Esophagus muscularis mucosa (tissue), 4 donors: ENCODE measurements around the gene IL36RN. TPM values are rescaled to one million over a fixed set of nuclear protein-coding genes. Genes with fewer than 3 reads are reported as not detected.

ENCODE experiments used
- DNase-seq: peaks from one replicate; pipeline ENCODE4 v3.0.0-alpha.2; 2017; ENCODE audit errors: extremely low spot score
- H3K27ac ChIP-seq, 4 donors: fragments of 200-600 bp; sonication (generic); replicated peaks in 1 of 4; 1 replicate in 3 of 4; 2 replicates in 1 of 4; pipeline ENCODE4 v1.5.1; 2016 to 2019; ENCODE audit warnings: mild to moderate bottlenecking in 1 of 4
- H3K27me3 ChIP-seq, 4 donors: fragments of 200-600 bp; sonication (generic); one replicate each; pipeline versions ENCODE4 v1.5.1 to v1.6.0; 2016 to 2019
- H3K36me3 ChIP-seq, 4 donors: fragments of 200-600 bp; sonication (generic); one replicate each; pipeline ENCODE4 v1.5.1; 2016 to 2019
- H3K4me1 ChIP-seq, 4 donors: fragments of 200-600 bp; sonication (generic); one replicate each; pipeline ENCODE4 v1.5.1; 2016 to 2019
- H3K4me3 ChIP-seq, 4 donors: fragments of 200-600 bp; sonication (generic); 1 replicate in 2 of 4; 2 replicates in 2 of 4; pipeline ENCODE4 v1.5.1; 2016 to 2019; ENCODE audit warnings: mild to moderate bottlenecking in 4 of 4, moderate library complexity in 1 of 4
- H3K9me3 ChIP-seq, 4 donors: fragments of 200-600 bp; sonication (generic); 1 replicate in 3 of 4; 2 replicates in 1 of 4; pipeline ENCODE4 v1.5.1; 2016 to 2019
- CTCF ChIP-seq, 3 experiments: fragments of 200-600 bp in 2 of 3; fragments of 450-650 bp in 1 of 3; sonication (generic) in 2 of 3; IDR thresholded peaks; one replicate each; pipeline ENCODE4 v1.5.1; 2017 to 2019; ENCODE audit warnings: antibody characterized with exemption in 3 of 3, mild to moderate bottlenecking in 2 of 3, moderate library complexity in 1 of 3
- EP300 ChIP-seq: sonication (generic); formaldehyde crosslinking; IDR thresholded peaks from one replicate; pipeline ENCODE4 v1.6.1; 2017; ENCODE audit warnings: antibody characterized with exemption
- POLR2A ChIP-seq: fragments of 450-650 bp; IDR thresholded peaks from one replicate; pipeline ENCODE4 v1.6.1; 2017; ENCODE audit warnings: antibody characterized with exemption, moderate library complexity, mild to moderate bottlenecking, low read depth
- POLR2AphosphoS5 ChIP-seq, 2 donors: sonication (generic); formaldehyde crosslinking; IDR thresholded peaks; one replicate each; pipeline ENCODE4 v1.6.1; 2017; ENCODE audit warnings: antibody characterized with exemption in 2 of 2
- WGBS: methylation state at CpG from one replicate; pipeline ENCODE4 v1.1.5; 2018; 5-methylcytosine and 5-hydroxymethylcytosine counted together
- intact Hi-C: fragments of 100-400 bp; cut with DNase I; formaldehyde crosslinking; loops from one replicate; pipeline ENCODE4 v1.15.1; 2023
- total RNA-seq, 4 donors: library from RNA; depleted of rRNA; stranded (reverse); fragments of >200 nt; gene quantifications; one replicate each; pipeline versions ENCODE4 v1.1.0 to v1.2.1, GENCODE V29; 2016

The IL36RN gene
- total RNA-seq, 4 donors from 2014 or later: not detected

- H3K4me3 ChIP-seq: no peak overlapping the region
- peaks cover 0 to 11% (median 0%) of the 10 kb centered on the region in 4 donors for H3K27me3 ChIP-seq
- no peak overlapping the region for H3K27ac ChIP-seq
- no peaks in the 10 kb centered on the region for H3K4me1 ChIP-seq
- no peak for TF ChIP-seq EP300
- no peak for TF ChIP-seq POLR2AphosphoS5 (IDR thresholded peaks at IDR 0.05)
- TF ChIP-seq POLR2A: no peak
- no peak for TF ChIP-seq CTCF (IDR thresholded peaks at IDR 0.05)
- H3K36me3 ChIP-seq: no peaks in the 10 kb centered on the region
- WGBS: 96% methylated on average over 9 of the region's 18 CpGs
- intact Hi-C loops: no loop called here
- H3K9me3 ChIP-seq: no peaks in the 10 kb centered on the region
- DNase-seq: peak; percentile 70
These were observed 3.1 kb downstream of the IL36RN start for GRCh38 chr2:113061896-113062770.

DNA sequence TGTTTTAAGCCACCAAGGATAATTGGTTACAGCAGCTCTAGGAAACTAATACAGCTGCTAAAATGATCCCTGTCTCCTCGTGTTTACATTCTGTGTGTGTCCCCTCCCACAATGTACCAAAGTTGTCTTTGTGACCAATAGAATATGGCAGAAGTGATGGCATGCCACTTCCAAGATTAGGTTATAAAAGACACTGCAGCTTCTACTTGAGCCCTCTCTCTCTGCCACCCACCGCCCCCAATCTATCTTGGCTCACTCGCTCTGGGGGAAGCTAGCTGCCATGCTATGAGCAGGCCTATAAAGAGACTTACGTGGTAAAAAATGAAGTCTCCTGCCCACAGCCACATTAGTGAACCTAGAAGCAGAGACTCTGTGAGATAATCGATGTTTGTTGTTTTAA is 5.3 kb downstream of the IL36RN start:
- intact Hi-C loops: no loop called here
- no peak overlapping the region for H3K4me3 ChIP-seq
- no peak for TF ChIP-seq EP300
- no peak for TF ChIP-seq POLR2A
- no peak for TF ChIP-seq POLR2AphosphoS5 (IDR thresholded peaks at IDR 0.05)
- no peak for TF ChIP-seq CTCF (IDR thresholded peaks at IDR 0.05)
- H3K27ac ChIP-seq: no peak overlapping the region
- H3K4me1 ChIP-seq: no peaks in the 10 kb centered on the region
- peaks cover 0 to 11% (median 0%) of the 10 kb centered on the region in 4 donors for H3K27me3 ChIP-seq
- H3K36me3 ChIP-seq: no peaks in the 10 kb centered on the region
- 81% methylated on average over 5 of the region's 5 CpGs for WGBS
- DNase-seq: peak; percentile 57
- no peaks in the 10 kb centered on the region for H3K9me3 ChIP-seq

GRCh38 chr2:113064898-113065297 is 5.9 kb downstream of the IL36RN start:
- Histone ChIP-seq H3K4me3 (no peak overlapping the region), H3K9me3 (no peaks in the 10 kb centered on the region), H3K36me3 (no peaks in the 10 kb centered on the region), H3K27ac (no peak overlapping the region), H3K27me3 (peaks cover 0 to 11% (median 0%) of the 10 kb centered on the region in 4 donors), H3K4me1 (no peaks in the 10 kb centered on the region)
- WGBS: no CpG with 5 or more reads among the region's 1 CpG
- DNase-seq: peak; percentile 21
- intact Hi-C loops: no loop called here
- no peak for TF ChIP-seq POLR2A
- TF ChIP-seq POLR2AphosphoS5 (IDR thresholded peaks at IDR 0.05): no peak
- no peak for TF ChIP-seq EP300
- no peak for TF ChIP-seq CTCF (IDR thresholded peaks at IDR 0.05)

DNA sequence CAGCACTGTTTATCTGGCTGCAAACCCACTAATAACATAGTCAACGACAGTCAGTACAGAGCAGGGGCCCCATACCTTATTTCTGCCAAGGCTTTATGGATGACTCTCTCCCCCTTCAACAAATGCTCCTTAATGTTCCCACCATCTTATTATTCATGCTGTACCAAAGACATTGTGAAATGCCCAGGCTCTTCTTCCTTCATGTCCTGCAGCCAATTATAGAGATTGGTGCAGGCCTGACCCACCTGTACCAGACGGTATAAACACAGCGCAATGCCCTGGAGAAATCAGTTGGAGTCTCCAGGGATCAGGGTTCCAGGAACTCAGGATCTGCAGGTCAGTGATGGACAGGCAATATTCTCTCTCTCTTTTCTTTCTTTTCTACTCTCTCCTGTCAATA is 8.7 kb downstream of the IL36RN start, which contains the start of gene IL1F10:
Gene IL1F10 (plus strand): TSS at position 290 of the 400 bp plus-strand sequence. CDS start 4,769 bp downstream, outside the sequence.
- 90% methylated on average over 3 of the region's 3 CpGs for WGBS
- TF ChIP-seq POLR2A: no peak
- Histone ChIP-seq H3K27ac (no peak within 1 kb of the TSS), H3K36me3 (no peaks in the 10 kb centered on the region), H3K4me3 (no peak within 1 kb of the TSS), H3K9me3 (no peaks in the 10 kb centered on the region), H3K4me1 (no peaks in the 10 kb centered on the region), H3K27me3 (peaks cover 0 to 4% (median 0%) of the 10 kb centered on the region in 4 donors)
- intact Hi-C loops: no loop called here
- peak; percentile 75 for DNase-seq

DNA sequence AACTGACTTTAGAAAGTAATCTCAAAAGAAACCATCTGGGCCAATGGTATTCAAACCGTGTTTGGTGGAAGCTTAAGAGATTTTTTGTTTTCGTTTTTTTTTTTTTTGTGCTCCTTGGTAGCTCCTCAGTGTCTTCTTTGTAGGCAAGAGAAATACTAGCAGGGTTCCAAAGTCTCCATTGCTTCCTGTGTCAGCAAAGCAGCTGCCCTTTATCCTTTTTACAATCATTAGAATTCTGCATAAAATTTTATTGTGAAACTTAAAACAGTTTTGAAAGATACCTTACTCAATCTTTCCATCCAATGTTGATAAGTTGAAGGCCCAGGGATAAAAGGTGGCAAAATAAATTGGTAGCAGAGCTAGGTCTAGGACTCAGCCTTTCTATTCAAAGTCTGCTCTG is 9.3 kb downstream of the IL36RN start:
- H3K4me3 ChIP-seq: no peak overlapping the region
- peaks cover 0 to 4% (median 0%) of the 10 kb centered on the region in 4 donors for H3K27me3 ChIP-seq
- H3K36me3 ChIP-seq: no peaks in the 10 kb centered on the region
- no peak overlapping the region for H3K27ac ChIP-seq
- no peaks in the 10 kb centered on the region for H3K4me1 ChIP-seq
- H3K9me3 ChIP-seq: no peaks in the 10 kb centered on the region
- WGBS: 67% methylated on average over 2 of the region's 2 CpGs
- TF ChIP-seq EP300 (no peak), POLR2A (no peak), CTCF (IDR thresholded peaks at IDR 0.05) (no peak), POLR2AphosphoS5 (IDR thresholded peaks at IDR 0.05) (no peak)
- no peak for DNase-seq
- intact Hi-C loops: no loop called here
